Loucy (cell line): Measurements from ENCODE around the gene PSORS1C2.

Source experiments
- H2AFZ ChIP-seq: fragments of 200-600 bp; sonication (generic); 2 replicates; pipeline ENCODE4 v1.6.0; 2016; ENCODE audit warnings: antibody characterized with exemption, mild to moderate bottlenecking, low read length, moderate library complexity
- H3F3A ChIP-seq: fragments of 200-600 bp; 2 replicates; pipeline ENCODE4 v1.6.0; 2016; ENCODE audit warnings: antibody characterized with exemption, low read depth, mild to moderate bottlenecking
- H3K27me3 ChIP-seq: fragments of 200-600 bp; sonication (generic); 2 replicates; pipeline ENCODE4 v1.6.1; 2014; ENCODE audit warnings: low read length, mild to moderate bottlenecking; ENCODE audit not compliant: insufficient read depth, poor library complexity, severe bottlenecking
- H3K36me3 ChIP-seq: fragments of 200-600 bp; sonication (generic); 2 replicates; pipeline ENCODE4 v1.6.1; 2016; ENCODE audit warnings: low read length; ENCODE audit not compliant: insufficient read depth
- H3K4me1 ChIP-seq: fragments of 200-600 bp; sonication (generic); 2 replicates; pipeline ENCODE4 v1.5.1; 2014; ENCODE audit warnings: low read length, mild to moderate bottlenecking; ENCODE audit not compliant: insufficient read depth, poor library complexity, severe bottlenecking
- H3K4me2 ChIP-seq: fragments of 200-600 bp; sonication (generic); 2 replicates; pipeline ENCODE4 v1.6.0; 2014; ENCODE audit warnings: antibody characterized with exemption, low read length, low read depth, mild to moderate bottlenecking; ENCODE audit not compliant: poor library complexity, severe bottlenecking
- H3K4me3 ChIP-seq: fragments of 200-600 bp; sonication (generic); 2 replicates; pipeline ENCODE4 v1.5.1; 2014; ENCODE audit warnings: low read length, mild to moderate bottlenecking, mixed read lengths; ENCODE audit not compliant: poor library complexity, severe bottlenecking
- H3K79me2 ChIP-seq: fragments of 200-600 bp; sonication (generic); 2 replicates; pipeline ENCODE4 v1.6.1; 2014; ENCODE audit warnings: low read length; ENCODE audit not compliant: insufficient read depth
- H3K9ac ChIP-seq: fragments of 200-600 bp; sonication (generic); 2 replicates; pipeline ENCODE4 v1.6.0; 2014; ENCODE audit warnings: mild to moderate bottlenecking, low read depth, low read length, moderate library complexity; ENCODE audit not compliant: poor library complexity, severe bottlenecking
- H3K9me2 ChIP-seq: fragments of 200-600 bp; sonication (generic); replicated peaks from 2 replicates; pipeline ENCODE4 v1.6.1; 2016; ENCODE audit warnings: low read depth, low read length, mixed read lengths
- H3K9me3 ChIP-seq: fragments of 200-600 bp; sonication (generic); 2 replicates; pipeline ENCODE4 v1.6.1; 2014; ENCODE audit warnings: mild to moderate bottlenecking, antibody characterized with exemption, low read length, low read depth; ENCODE audit not compliant: insufficient read depth
- H4K20me1 ChIP-seq: fragments of 200-600 bp; sonication (generic); 2 replicates; pipeline ENCODE4 v1.6.0; 2014; ENCODE audit warnings: antibody characterized with exemption, low read length, mild to moderate bottlenecking; ENCODE audit not compliant: insufficient read depth, poor library complexity, severe bottlenecking
- EZH2phosphoT487 ChIP-seq: fragments of 200-600 bp; IDR thresholded peaks from 2 replicates; pipeline ENCODE4 v1.6.1; 2018; ENCODE audit warnings: antibody characterized with exemption, mild to moderate bottlenecking, moderate library complexity, borderline replicate concordance
- TF ChIP-seq, protein P1 (sequence below): fragments of 200-600 bp; sonication (generic); conservative IDR thresholded peaks from 2 replicates; pipeline ENCODE4 v1.5.1; 2014; ENCODE audit warnings: mild to moderate bottlenecking, antibody characterized with exemption, low read length

PSORS1C2 gene

DNA sequence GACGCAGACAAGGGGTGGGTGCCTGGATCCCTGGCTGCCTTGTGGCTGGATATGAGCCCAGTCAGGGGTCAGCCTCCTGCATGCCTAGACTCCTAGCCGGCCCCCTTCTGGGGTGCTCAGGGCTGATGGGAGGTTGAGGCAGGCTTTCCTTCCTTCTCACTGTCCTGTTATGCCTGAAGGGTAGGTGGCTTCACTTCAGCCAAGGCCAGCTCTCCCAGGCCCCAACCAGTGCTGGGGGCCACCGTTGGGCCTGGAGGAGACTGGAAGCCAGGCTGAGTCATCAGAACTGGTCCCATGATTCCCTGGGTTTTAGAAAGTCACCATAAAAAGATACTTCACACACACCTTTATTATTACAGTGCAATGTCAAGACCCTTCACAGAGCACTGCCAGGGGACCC lies 34.5 kb upstream of the PSORS1C2 start:
- Histone ChIP-seq H3K36me3 (no peaks in the 10 kb centered on the region), H2AFZ (no peak overlapping the region), H3F3A (no peaks in the 10 kb centered on the region), H3K9me3 (no peaks in the 10 kb centered on the region), H3K9ac (no peak overlapping the region), H3K9me2 (no peaks in the 10 kb centered on the region), H3K4me2 (no peak overlapping the region), H3K79me2 (no peaks in the 10 kb centered on the region), H4K20me1 (no peaks in the 10 kb centered on the region), H3K27me3 (no peaks in the 10 kb centered on the region), H3K4me3 (no peak overlapping the region), H3K4me1 (no peaks in the 10 kb centered on the region)
- no peak for TF ChIP-seq EZH2phosphoT487
- TF ChIP-seq, protein P1, sequence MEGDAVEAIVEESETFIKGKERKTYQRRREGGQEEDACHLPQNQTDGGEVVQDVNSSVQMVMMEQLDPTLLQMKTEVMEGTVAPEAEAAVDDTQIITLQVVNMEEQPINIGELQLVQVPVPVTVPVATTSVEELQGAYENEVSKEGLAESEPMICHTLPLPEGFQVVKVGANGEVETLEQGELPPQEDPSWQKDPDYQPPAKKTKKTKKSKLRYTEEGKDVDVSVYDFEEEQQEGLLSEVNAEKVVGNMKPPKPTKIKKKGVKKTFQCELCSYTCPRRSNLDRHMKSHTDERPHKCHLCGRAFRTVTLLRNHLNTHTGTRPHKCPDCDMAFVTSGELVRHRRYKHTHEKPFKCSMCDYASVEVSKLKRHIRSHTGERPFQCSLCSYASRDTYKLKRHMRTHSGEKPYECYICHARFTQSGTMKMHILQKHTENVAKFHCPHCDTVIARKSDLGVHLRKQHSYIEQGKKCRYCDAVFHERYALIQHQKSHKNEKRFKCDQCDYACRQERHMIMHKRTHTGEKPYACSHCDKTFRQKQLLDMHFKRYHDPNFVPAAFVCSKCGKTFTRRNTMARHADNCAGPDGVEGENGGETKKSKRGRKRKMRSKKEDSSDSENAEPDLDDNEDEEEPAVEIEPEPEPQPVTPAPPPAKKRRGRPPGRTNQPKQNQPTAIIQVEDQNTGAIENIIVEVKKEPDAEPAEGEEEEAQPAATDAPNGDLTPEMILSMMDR, result no peak

DNA sequence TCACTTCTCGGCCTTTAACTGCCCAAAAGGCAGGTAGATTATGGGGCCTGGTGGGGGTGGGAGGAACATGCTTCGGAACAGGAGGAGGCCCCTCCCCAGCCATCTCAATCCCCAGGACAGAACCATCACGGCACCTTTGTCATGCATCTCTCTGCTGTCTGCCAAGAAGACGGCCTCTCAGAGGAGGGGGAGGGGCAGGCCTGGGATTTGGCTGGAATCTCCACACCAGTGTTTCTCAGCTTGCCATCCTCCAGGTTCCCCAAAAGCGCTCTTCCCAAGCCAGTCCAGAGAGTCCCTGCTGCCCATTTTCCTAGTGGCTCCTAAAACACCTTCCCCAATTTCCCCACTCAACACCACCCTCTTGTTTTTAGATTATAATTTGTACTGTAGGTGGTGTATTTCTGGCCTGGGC lies 34.1 kb upstream of the PSORS1C2 start:
- Histone ChIP-seq H3K4me1 (no peaks in the 10 kb centered on the region), H3K9me2 (no peaks in the 10 kb centered on the region), H4K20me1 (no peaks in the 10 kb centered on the region), H2AFZ (no peak overlapping the region), H3K36me3 (no peaks in the 10 kb centered on the region), H3K4me3 (no peak overlapping the region), H3K4me2 (no peak overlapping the region), H3K9ac (no peak overlapping the region), H3K9me3 (no peaks in the 10 kb centered on the region), H3K79me2 (no peaks in the 10 kb centered on the region), H3K27me3 (no peaks in the 10 kb centered on the region), H3F3A (no peaks in the 10 kb centered on the region)
- TF ChIP-seq EZH2phosphoT487, result no peak
- TF ChIP-seq, protein P1, result no peak

DNA sequence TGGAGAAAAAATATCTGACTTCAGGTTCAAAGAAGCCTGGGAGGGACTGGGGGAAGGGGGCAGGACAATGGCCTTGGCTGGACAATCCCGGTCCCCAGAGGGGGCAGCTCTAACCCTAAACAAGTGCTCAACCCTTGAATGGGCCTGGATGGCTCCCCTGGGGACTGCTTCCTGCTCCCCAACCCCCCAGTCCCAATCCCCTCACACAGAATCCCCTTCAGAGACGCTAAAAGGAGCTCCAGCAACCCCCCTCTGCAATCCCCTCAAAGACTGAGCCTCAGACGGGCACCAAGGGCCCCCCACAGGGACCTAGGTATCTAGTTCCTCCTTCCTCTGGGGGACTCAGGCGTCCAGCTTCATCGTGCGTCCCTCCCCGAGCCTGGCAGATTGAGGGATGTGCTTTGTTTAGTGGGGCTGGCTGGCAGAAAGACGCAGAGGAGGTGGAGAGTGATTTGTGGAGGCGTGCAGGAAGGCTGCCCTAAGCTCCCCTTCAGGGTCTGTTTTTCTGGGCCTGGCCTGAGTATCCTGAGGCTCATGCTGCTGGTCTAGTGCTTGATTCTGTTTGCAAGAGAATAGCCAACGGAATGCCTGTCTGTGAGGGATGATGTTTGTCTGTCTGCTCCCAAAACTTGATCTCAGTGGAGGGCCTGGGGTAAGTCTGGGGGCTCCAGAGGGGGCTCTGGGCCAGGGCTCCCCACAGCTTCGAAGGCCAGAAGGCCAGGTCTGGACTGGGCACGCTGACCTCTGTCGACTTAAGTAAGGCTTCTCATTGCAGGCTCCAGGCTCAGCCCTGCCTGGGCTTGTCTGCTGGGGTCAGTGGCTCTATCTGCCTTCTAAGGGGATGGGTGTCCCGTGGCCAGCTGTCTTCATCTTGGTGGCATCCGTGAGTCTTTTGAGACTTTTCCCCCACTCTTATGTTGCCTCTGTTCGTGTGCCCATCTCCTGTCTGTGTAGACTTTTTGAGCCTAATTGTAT lies 33.4 kb upstream of the PSORS1C2 start:
- Histone ChIP-seq H3K4me1 (no peaks in the 10 kb centered on the region), H2AFZ (no peak overlapping the region), H3K9me3 (no peaks in the 10 kb centered on the region), H3K9ac (no peak overlapping the region), H4K20me1 (no peaks in the 10 kb centered on the region), H3K4me2 (no peak overlapping the region), H3K4me3 (no peak overlapping the region), H3K79me2 (no peaks in the 10 kb centered on the region), H3K27me3 (no peaks in the 10 kb centered on the region), H3K9me2 (no peaks in the 10 kb centered on the region), H3F3A (no peaks in the 10 kb centered on the region), H3K36me3 (no peaks in the 10 kb centered on the region)
- TF ChIP-seq EZH2phosphoT487, result no peak
- TF ChIP-seq, protein P1, result no peak
